Activated naive CD8-positive, alpha-beta T cell treated with anti-CD3 and anti-CD28 coated beads, Interleukin-2, amount 10 ng/mL, durations not matched to agents 7 days and 5 days (primary cell): ENCODE data around the gene ATG14. TPM values are rescaled to one million over a fixed set of nuclear protein-coding genes. Genes with fewer than 3 reads are reported as not detected.
A peak's percentile ranks its signal among the peaks of the same experiment; 100 is the strongest.

Experiments
- ATAC-seq: fragments of 150-1000 bp; cut with Tn5 transposase; one replicate; pipeline ENCODE4 v1.10.0; 2021; ENCODE audit warnings: low read depth, moderate library complexity
- POLR2A ChIA-PET: fragments of 350-600 bp; sonication (Branson Sonifier 250); formaldehyde crosslinking; loops from one replicate; lab custom pipeline; 2021; ENCODE audit warnings: antibody characterized with exemption; lab: Charles Lee
- DNase-seq: peaks from one replicate; pipeline ENCODE4 v3.0.0; 2021
- H3K27ac Mint-ChIP-seq: one replicate; pipeline ENCODE4 v1.8.0; 2022; ENCODE audit warnings: mild to moderate bottlenecking, mixed read lengths
- H3K27me3 Mint-ChIP-seq: one replicate; pipeline ENCODE4 v1.8.0; 2022; ENCODE audit warnings: mild to moderate bottlenecking, moderate library complexity, mixed read lengths
- H3K36me3 Mint-ChIP-seq: one replicate; pipeline ENCODE4 v1.8.0; 2021; ENCODE audit warnings: mild to moderate bottlenecking, mixed read lengths
- H3K4me1 Mint-ChIP-seq: one replicate; pipeline ENCODE4 v1.8.0; 2021; ENCODE audit warnings: mixed read lengths
- H3K4me3 Mint-ChIP-seq: one replicate; pipeline ENCODE4 v1.8.0; 2022; ENCODE audit warnings: mild to moderate bottlenecking, moderate library complexity, mixed read lengths
- H3K9me3 Mint-ChIP-seq: one replicate; pipeline ENCODE4 v1.8.0; 2021; ENCODE audit warnings: mixed read lengths
- total RNA-seq, 2 experiments: library from RNA; stranded (reverse); gene quantifications; one replicate each; pipeline ENCODE4 v1.2.3, GENCODE V29; 2021

ATG14 gene
- total RNA-seq, 2 experiments from 2014 or later = 7.8 to 8.1 TPM

DNA sequence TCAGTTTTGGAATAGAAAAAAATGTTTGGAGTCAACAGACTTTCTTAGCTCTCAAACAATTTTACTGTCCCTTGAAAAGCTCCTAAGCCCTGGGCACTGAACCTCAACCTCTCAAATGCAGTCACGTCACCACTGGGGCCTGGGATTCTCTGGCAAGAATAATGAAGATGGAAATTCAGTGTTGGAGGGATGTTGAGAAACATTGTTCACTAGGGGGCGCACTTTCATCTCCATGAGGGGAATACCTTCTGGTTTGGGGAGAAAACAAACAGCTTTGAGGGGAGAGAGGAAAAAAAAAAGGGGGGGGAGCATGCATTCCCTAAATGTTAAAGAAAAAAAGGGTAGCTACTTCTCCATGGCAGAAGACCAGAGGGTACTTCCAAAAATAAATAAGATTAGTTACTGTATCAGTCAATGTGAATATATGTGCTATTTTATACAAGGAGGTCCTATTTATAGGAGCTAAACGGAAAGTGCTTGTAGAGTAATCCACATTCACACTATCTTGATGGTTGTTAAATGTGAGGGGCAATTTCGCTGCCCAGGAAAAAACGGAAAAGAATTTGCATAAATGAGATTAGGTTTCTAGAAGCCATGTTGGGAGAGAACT is 34.6 kb upstream of the ATG14 start:
- peaks cover 3% of the 10 kb centered on the region for H3K4me1 Mint-ChIP-seq
- H3K27me3 Mint-ChIP-seq = peaks cover 6% of the 10 kb centered on the region
- H3K36me3 Mint-ChIP-seq = no peaks in the 10 kb centered on the region
- DNase-seq = no peak
- H3K9me3 Mint-ChIP-seq = no peaks in the 10 kb centered on the region
- H3K27ac Mint-ChIP-seq = no peak overlapping the region
- POLR2A ChIA-PET = no interaction called here
- H3K4me3 Mint-ChIP-seq = no peak overlapping the region
- peak; percentile 50 for ATAC-seq

DNA sequence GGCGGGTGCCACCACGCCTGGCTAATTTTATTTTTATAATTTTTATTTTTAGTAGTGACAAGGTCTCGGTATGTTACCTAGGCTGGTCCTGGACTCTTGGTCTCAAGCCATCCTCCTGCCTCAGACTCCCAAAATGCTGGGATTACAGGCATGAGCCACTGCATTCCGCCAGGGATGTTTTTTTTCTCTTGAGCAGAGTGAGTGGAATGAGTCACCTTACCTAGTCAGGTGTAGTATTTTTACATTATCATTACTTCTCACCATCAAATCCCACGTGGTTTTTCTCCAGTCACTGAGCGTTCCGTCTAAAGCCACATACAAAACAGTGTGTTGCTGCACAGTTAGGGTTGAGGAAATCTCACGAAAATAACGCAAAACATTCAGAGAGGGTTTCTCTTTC is 29.7 kb upstream of the ATG14 start:
- Mint-ChIP-seq H3K36me3 (no peaks in the 10 kb centered on the region), H3K27me3 (peaks cover 13% of the 10 kb centered on the region), H3K9me3 (no peaks in the 10 kb centered on the region), H3K27ac (no peak overlapping the region), H3K4me1 (peaks cover 3% of the 10 kb centered on the region), H3K4me3 (no peak overlapping the region)
- no peak for ATAC-seq
- POLR2A ChIA-PET = no interaction called here
- no peak for DNase-seq

DNA sequence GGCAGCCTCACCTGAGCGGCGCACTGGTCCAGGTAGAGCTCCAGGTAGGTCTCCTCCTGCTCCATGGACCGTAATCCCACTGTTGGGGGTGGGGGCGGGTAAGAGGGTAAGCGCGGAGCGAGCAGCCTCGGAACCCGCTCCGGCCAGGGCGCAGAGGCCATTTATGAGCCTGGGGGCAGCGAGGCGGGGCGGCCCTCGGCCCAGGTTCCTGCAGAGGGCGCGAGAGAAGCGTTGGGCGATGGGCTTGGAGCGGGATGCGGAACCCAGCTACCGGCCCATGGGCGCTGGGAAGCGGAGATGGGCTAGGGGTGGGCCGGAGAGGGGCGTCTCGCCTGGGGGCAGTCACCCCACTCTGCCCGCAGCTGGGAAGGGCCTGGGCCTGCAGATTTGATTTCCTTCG is 28.8 kb upstream of the ATG14 start, which contains the start of gene TBPL2:
Gene TBPL2, minus strand, starts transcription at position 232 of the 400 bp plus-strand sequence. Its CDS starts 167 bp downstream, at position 65.
- H3K36me3 Mint-ChIP-seq = no peaks in the 10 kb centered on the region
- H3K4me1 Mint-ChIP-seq = no peaks in the 10 kb centered on the region
- H3K4me3 Mint-ChIP-seq = no peak within 1 kb of the TSS
- no peak for DNase-seq
- no peak for ATAC-seq
- no peaks in the 10 kb centered on the region for H3K9me3 Mint-ChIP-seq
- peaks cover 13% of the 10 kb centered on the region for H3K27me3 Mint-ChIP-seq
- H3K27ac Mint-ChIP-seq = no peak within 1 kb of the TSS
- POLR2A ChIA-PET = no interaction called here

DNA sequence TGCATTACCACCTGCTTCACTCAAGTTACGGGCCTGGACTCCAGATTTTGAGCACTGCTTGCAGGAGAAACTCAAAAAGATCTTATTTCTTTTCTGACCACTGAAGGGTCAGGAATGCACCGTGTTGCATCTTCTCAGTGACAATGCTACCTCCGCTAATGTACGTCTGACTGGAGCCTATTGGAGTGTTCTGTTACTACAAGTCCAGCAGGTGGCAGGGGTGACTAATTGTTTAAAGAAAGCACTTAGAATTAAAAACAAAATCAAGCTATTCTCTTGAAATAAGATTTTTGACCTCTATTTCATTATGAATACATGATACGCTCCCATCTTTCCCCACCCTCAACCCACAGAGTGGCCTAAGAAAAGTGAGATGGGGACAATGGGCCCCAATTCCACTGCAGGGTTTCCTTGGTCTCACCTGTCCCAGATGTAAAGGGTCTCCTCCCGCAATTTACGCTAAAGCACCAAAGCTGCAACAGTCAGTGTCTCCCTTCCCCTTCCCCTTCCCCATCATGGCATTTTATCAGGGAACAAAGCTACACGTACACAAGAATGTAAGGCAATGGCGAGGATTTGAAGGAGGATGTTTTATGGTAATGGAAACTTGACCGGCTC is 26.5 kb upstream of the ATG14 start:
- DNase-seq (no peak), ATAC-seq (no peak)
- H3K4me1 Mint-ChIP-seq = peaks cover 16% of the 10 kb centered on the region
- peaks cover 11% of the 10 kb centered on the region for H3K27me3 Mint-ChIP-seq
- no peaks in the 10 kb centered on the region for H3K9me3 Mint-ChIP-seq
- H3K27ac Mint-ChIP-seq = no peak overlapping the region
- no peak overlapping the region for H3K4me3 Mint-ChIP-seq
- POLR2A ChIA-PET = no interaction called here
- H3K36me3 Mint-ChIP-seq = no peaks in the 10 kb centered on the region

DNA sequence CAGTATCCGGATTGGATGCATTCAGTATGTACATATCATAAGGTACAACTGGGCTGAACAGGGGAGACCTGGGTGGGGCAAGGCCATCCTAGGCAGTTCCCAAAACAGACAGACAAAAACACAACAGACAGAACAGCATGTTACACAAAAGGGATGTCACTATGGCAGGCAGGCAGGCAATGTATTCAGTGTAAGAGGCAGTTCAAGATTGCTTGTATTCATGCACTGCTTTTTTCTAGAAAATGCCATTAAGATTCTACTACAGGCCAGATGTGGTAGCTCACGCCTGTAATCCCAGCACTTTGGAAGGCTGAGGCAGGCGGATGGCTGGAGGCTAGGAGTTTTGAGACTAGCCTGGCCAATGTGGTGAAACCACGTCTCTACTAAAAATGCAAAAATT is 25.3 kb upstream of the ATG14 start:
- POLR2A ChIA-PET = no interaction called here
- DNase-seq (no peak), ATAC-seq (no peak)
- no peaks in the 10 kb centered on the region for H3K36me3 Mint-ChIP-seq
- H3K4me3 Mint-ChIP-seq = no peak overlapping the region
- H3K27me3 Mint-ChIP-seq = peaks cover 11% of the 10 kb centered on the region
- no peak overlapping the region for H3K27ac Mint-ChIP-seq
- H3K4me1 Mint-ChIP-seq = peaks cover 16% of the 10 kb centered on the region
- no peaks in the 10 kb centered on the region for H3K9me3 Mint-ChIP-seq

DNA sequence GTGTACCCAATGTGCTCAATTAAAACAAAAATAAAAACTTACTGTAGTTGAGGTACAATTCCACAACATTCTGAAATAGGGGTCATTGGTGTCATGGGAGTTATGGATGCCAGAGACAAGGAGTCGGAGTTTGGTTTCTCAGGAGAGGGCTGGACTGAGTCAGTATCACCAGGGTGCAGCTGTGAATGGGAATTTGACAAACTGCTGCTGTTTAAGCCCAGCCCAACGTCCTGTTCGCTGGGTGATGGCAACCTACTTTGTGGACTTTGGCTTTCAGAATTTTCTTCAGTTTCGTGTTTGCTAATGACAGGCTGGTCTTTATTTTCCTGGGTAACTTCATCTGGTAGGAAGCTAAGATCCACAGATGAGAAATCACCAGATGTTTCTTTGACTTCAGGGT is 24.9 kb upstream of the ATG14 start:
- Mint-ChIP-seq H3K4me3 (no peak overlapping the region), H3K4me1 (peaks cover 16% of the 10 kb centered on the region), H3K27ac (no peak overlapping the region), H3K36me3 (no peaks in the 10 kb centered on the region), H3K27me3 (peaks cover 9% of the 10 kb centered on the region), H3K9me3 (no peaks in the 10 kb centered on the region)
- ATAC-seq = no peak
- no peak for DNase-seq
- POLR2A ChIA-PET = no interaction called here

DNA sequence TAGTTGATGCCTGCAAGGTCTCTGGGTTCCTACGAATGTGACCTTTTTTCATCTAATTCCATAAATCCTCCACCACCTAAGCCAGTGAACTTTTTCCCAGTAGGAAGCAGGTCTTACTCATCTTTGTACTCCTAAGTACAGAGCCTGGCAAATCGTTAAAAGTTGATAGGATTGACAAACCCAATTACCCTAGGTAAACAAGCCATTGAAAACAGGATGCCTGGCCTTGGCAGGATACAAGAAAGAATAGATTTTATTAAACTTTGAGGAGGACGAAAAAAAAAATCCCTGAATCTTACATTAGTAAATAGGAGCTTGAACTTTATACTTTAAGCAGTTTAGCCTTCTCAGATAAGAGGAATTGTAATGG is 23.2 kb upstream of the ATG14 start:
- Mint-ChIP-seq H3K9me3 (no peaks in the 10 kb centered on the region), H3K27me3 (peaks cover 7% of the 10 kb centered on the region), H3K4me1 (peaks cover 18% of the 10 kb centered on the region), H3K36me3 (no peaks in the 10 kb centered on the region), H3K4me3 (no peak overlapping the region), H3K27ac (no peak overlapping the region)
- POLR2A ChIA-PET = no interaction called here
- ATAC-seq (no peak), DNase-seq (no peak)

DNA sequence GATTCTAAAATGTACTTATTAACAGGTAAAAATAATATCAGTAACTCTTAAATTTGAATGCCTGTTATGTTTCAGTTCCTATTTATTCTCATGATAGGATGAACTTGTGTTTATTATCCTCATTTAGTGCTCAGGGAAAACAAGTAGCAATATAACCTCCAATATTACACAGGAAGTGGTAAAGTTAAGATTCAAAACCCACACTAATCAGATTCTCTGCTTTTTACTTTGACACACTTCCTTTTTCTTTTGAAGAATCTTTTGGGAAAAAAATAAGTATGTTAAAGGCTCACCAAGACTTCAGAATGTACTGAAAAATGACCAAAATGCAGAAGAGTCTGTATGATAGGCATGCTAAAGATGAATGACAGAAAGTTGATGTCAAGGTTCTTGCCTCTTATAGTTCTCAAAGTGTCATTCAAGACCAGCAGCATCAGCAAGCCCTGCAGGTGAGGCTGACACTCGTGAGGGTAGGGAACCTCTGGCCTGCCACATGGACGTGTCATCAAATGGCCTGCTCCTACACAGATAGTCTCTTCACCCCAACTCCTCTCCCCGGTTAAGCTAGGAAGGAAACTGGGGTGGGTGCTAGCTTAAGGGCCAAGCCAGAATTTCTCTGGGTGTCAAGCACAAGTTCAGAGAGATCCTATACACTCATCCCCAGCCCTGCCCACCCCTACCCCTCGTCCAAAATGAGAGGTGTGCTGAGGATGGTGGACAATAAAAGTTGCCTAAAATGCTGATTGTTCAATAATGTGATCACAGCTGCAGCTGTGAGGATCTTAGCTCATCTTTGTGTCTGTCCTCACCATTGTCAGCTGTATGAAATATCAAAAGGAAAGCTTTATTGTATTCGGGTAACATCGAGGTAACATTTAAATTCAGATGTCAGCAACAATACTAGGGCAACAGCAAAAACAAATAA is 22.5 kb upstream of the ATG14 start:
- Mint-ChIP-seq H3K4me3 (peak overlapping the region; percentile 52), H3K4me1 (peaks cover 18% of the 10 kb centered on the region), H3K9me3 (no peaks in the 10 kb centered on the region), H3K27ac (peak overlapping the region; percentile 42), H3K36me3 (no peaks in the 10 kb centered on the region), H3K27me3 (peaks cover 6% of the 10 kb centered on the region)
- POLR2A ChIA-PET = no interaction called here
- ATAC-seq = peak; percentile 55
- no peak for DNase-seq

DNA sequence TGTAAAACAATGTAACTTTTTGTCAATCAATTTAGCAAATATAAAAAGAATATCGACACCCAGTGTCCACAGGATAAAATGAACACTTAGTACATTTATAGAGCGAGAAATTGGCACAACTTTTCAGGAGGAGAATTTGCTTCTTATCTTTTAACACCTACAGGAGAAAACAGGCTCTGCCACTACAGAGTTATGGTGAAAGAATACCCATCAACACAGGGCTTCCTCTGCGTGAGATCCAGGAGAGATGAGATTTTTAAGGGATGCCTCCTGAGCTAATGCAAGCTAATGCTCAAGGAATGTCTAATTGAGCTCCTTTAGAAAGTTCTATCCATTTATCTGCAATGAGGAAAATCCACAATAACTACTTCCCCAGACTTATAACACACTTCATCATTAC is 21.0 kb upstream of the ATG14 start:
- DNase-seq (no peak), ATAC-seq (no peak)
- Mint-ChIP-seq H3K4me3 (no peak overlapping the region), H3K27me3 (peaks cover 2% of the 10 kb centered on the region), H3K27ac (no peak overlapping the region), H3K36me3 (no peaks in the 10 kb centered on the region), H3K4me1 (peaks cover 18% of the 10 kb centered on the region), H3K9me3 (no peaks in the 10 kb centered on the region)
- POLR2A ChIA-PET = interaction anchor here (0.6 kb wide), 1 partner anchor 156 kb away, joined by 5 read pairs; no protein-coding TSS in a partner anchor

DNA sequence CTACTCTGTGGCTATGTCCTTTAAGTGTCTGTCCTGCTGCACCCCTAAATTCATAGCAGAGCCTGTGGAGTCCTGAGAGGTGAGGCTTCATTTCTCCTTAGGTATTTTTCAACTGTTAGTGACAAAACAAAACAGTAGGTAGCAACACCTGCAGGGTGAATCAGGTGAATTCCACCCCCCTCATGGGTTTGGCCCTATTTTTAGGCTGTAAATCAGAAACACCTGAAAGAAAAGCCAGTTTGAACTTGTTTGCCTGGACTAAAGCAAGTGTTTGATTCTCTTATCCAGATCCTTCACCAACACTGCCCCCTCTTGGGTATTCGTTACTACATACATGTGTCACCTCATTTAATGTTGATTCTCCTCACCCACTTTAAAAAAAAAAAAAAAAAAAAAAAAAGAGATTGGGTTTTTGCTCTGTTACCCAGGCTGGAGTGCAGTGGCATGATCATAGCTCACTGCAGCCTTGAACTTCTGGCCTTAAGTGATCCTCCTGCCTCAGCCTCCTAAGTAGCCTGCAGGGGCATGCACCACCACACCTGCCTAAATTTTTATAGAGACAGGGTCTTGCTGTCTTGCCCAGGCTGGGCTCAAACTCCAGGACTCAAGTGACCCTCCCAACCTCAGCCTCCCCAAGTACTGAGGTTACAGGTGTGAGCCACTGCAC is 18.5 kb upstream of the ATG14 start:
- H3K9me3 Mint-ChIP-seq = no peaks in the 10 kb centered on the region
- H3K4me3 Mint-ChIP-seq = no peak overlapping the region
- H3K27me3 Mint-ChIP-seq = no peaks in the 10 kb centered on the region
- no peak for DNase-seq
- POLR2A ChIA-PET = interaction anchor here (1.2 kb wide), 1 partner anchor 151 kb away, joined by 3 read pairs; no protein-coding TSS in a partner anchor
- peak; percentile 83 for ATAC-seq
- H3K4me1 Mint-ChIP-seq = peaks cover 18% of the 10 kb centered on the region
- H3K36me3 Mint-ChIP-seq = no peaks in the 10 kb centered on the region
- no peak overlapping the region for H3K27ac Mint-ChIP-seq

DNA sequence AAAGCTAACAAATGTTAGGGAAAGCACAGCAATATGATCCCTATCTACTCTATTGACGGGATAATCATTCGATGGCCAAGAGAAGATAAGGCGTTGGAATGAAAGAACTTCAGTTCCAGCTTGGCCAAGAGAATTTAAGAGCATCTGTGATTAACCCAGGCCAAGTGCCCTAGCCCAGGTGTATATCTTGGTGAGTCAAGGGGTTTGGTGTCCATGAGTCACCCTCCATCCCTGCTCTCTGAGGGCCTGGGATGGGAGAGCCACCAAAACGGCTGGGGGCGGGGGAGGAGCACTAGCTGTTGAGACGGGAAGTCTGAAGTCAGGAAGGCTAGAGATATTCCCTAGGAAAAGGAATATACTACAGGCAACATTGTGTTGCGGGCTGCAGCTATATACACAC is 15.8 kb upstream of the ATG14 start:
- Mint-ChIP-seq H3K27ac (no peak overlapping the region), H3K27me3 (no peaks in the 10 kb centered on the region), H3K36me3 (no peaks in the 10 kb centered on the region), H3K4me1 (peaks cover 2% of the 10 kb centered on the region), H3K9me3 (no peaks in the 10 kb centered on the region), H3K4me3 (no peak overlapping the region)
- POLR2A ChIA-PET = no interaction called here
- no peak for ATAC-seq
- no peak for DNase-seq

DNA sequence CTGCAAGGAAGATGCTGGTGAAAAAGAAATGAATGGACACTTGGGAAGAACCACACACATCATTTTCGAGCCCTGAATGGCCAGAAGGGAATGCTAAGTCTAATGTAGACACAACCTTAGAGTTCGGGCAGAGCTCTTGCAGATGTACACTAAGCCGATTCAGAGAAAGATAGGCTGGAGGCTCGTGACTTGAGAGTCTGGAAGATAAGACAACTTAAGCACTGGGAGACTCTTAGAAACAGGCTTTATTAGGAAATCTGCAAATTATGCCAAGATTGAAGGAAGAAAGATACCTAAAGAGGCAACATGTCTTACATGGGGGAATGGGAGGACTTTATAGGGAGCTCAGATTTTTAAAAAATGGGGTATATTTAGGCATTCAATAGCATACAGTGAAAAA is 15.3 kb upstream of the ATG14 start:
- POLR2A ChIA-PET = no interaction called here

DNA sequence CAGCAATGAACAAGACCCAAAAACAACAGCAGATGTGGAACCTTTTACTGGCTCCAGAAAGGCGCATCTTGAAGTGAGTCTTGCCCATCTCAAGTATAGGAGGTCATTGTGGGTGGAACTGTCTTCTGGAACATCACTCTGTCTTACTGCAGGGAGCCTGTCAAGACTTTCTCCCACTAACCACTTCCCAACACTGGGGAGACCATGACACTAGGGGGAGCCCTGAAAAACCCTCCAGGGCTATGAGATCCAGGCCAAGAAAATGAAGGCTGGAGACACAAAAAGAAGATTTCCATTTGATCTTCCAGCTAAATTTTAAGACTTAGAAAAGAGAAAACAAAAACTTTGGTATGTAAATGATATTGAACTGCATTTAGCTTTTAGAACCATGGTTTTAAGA is 13.5 kb upstream of the ATG14 start:
- POLR2A ChIA-PET = interaction anchor here (0.5 kb wide), 1 partner anchor 1851 kb away, joined by 3 read pairs; no protein-coding TSS in a partner anchor
- peaks cover 2% of the 10 kb centered on the region for H3K4me1 Mint-ChIP-seq

More for the DNA sequence above, 15.3 kb upstream of the ATG14 start:
- Mint-ChIP-seq H3K36me3 (no peaks in the 10 kb centered on the region), H3K4me3 (no peak overlapping the region), H3K4me1 (peaks cover 2% of the 10 kb centered on the region), H3K27me3 (no peaks in the 10 kb centered on the region), H3K27ac (no peak overlapping the region), H3K9me3 (no peaks in the 10 kb centered on the region)
- DNase-seq = no peak
- no peak for ATAC-seq

More for the DNA sequence above, 13.5 kb upstream of the ATG14 start:
- Mint-ChIP-seq H3K9me3 (no peaks in the 10 kb centered on the region), H3K27me3 (no peaks in the 10 kb centered on the region), H3K36me3 (no peaks in the 10 kb centered on the region), H3K27ac (no peak overlapping the region), H3K4me3 (no peak overlapping the region)
- DNase-seq (no peak), ATAC-seq (no peak)
